DOHH2 (cell line): ENCODE measurements around the gene FRMD4B.

Experiments used
- H3F3A ChIP-seq: fragments of 200-600 bp; sonication (generic), shearing (Covaris generic); 2 replicates; pipeline ENCODE4 v1.6.0; 2016; ENCODE audit warnings: antibody characterized with exemption, mild to moderate bottlenecking; ENCODE audit not compliant: control insufficient read depth, insufficient read depth
- H3K27ac ChIP-seq: fragments of 200-600 bp; sonication (generic); 2 replicates; pipeline ENCODE4 v1.5.1; 2014; ENCODE audit warnings: low read depth, mild to moderate bottlenecking, low read length, moderate library complexity
- H3K27me3 ChIP-seq: fragments of 200-600 bp; sonication (generic); 2 replicates; pipeline ENCODE4 v1.6.1; 2014; ENCODE audit warnings: mild to moderate bottlenecking, low read length, mixed read lengths; ENCODE audit not compliant: control insufficient read depth
- H3K36me3 ChIP-seq: fragments of 200-600 bp; sonication (generic); 2 replicates; pipeline ENCODE4 v1.6.1; 2014; ENCODE audit warnings: mild to moderate bottlenecking, low read length, moderate library complexity, mixed read lengths; ENCODE audit not compliant: control insufficient read depth
- H3K4me1 ChIP-seq: fragments of 200-600 bp; sonication (generic); 2 replicates; pipeline ENCODE4 v1.6.1; 2014; ENCODE audit warnings: mild to moderate bottlenecking, low read length, mixed read lengths; ENCODE audit not compliant: control insufficient read depth
- H3K4me2 ChIP-seq: fragments of 200-600 bp; sonication (generic); 2 replicates; pipeline ENCODE4 v1.6.0; 2014; ENCODE audit warnings: mild to moderate bottlenecking, low read length, moderate library complexity
- H3K4me3 ChIP-seq: fragments of 200-600 bp; sonication (generic); 2 replicates; pipeline ENCODE4 v1.5.1; 2014; ENCODE audit warnings: mild to moderate bottlenecking, low read length, mixed read lengths
- H3K79me2 ChIP-seq: fragments of 200-600 bp; sonication (generic); 2 replicates; pipeline ENCODE4 v1.6.1; 2014; ENCODE audit warnings: mild to moderate bottlenecking, low read length, mixed read lengths; ENCODE audit not compliant: control insufficient read depth
- H3K9me2 ChIP-seq: fragments of 200-600 bp; sonication (generic); replicated peaks from 2 replicates; pipeline ENCODE4 v1.6.1; 2014; ENCODE audit warnings: mild to moderate bottlenecking, low read length, mixed read lengths; ENCODE audit not compliant: control insufficient read depth
- H3K9me3 ChIP-seq: fragments of 200-600 bp; sonication (generic); 2 replicates; pipeline ENCODE4 v1.6.1; 2014; ENCODE audit warnings: antibody characterized with exemption, low read length, mixed read lengths; ENCODE audit not compliant: control insufficient read depth, insufficient read depth
- H4K20me1 ChIP-seq: fragments of 200-600 bp; sonication (generic); 2 replicates; pipeline ENCODE4 v1.6.0; 2014; ENCODE audit warnings: low read depth, mild to moderate bottlenecking, antibody characterized with exemption, low read length, moderate library complexity; ENCODE audit not compliant: control insufficient read depth, insufficient read depth
- EZH2phosphoT487 ChIP-seq: fragments of 200-600 bp; sonication (generic); IDR thresholded peaks from 2 replicates; pipeline ENCODE4 v1.6.1; 2017; ENCODE audit warnings: borderline replicate concordance, mild to moderate bottlenecking, antibody characterized with exemption, low read length, moderate library complexity, mixed read lengths
- TF ChIP-seq, protein P1 (sequence below): fragments of 200-600 bp; sonication (generic); IDR thresholded peaks from one replicate; pipeline ENCODE4 v1.5.1; 2014; ENCODE audit warnings: antibody characterized with exemption, mild to moderate bottlenecking, low read depth, low read length; ENCODE audit not compliant: poor library complexity, severe bottlenecking

The FRMD4B gene

DNA sequence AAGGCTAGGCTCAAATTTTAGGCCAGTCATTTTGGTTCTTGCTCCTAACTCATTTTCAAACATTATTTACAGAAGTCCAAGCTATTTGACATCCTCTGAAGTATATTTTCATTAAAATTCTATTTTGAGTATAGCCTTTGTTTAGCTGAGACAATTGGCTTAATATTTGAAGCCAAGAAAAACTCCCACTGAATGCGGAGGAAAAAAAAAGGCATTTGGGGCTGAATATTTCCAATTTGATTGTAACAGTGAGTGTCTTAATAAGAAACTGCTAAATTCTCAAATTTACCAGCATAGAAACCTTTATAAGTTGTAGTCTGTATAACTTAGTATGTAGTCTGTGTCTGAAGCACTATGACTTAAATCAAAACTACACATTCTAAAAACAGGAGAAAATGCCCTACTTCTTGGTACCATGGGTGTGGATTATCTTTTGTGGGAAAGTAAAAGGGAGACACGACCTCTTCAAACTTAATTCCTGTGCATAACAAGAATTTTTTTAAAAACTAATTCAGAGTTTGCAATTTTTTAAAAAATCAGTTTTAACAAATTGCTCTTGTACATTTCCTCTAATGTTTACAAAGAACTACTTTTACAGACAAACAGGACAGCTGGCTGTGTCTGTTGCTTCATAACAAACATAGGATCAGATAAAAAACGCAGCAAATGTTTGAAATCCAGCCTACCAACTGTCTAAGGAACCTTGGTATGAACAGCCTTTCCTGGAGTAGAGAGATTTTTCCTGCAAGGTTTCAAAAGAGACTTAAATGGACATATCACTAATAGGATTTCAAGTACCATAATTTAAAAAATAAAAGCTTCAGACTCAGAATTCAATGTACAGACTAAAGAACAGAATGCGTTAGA, 210.8 kb downstream of the FRMD4B start:
- no peak overlapping the region for H3K4me3 ChIP-seq
- H3K36me3 ChIP-seq: no peaks in the 10 kb centered on the region
- H3K9me3 ChIP-seq: no peaks in the 10 kb centered on the region
- H3K27ac ChIP-seq: no peak overlapping the region
- no peaks in the 10 kb centered on the region for H3K4me1 ChIP-seq
- H3K9me2 ChIP-seq: no peaks in the 10 kb centered on the region
- TF ChIP-seq EZH2phosphoT487: no peak
- TF ChIP-seq, protein P1, sequence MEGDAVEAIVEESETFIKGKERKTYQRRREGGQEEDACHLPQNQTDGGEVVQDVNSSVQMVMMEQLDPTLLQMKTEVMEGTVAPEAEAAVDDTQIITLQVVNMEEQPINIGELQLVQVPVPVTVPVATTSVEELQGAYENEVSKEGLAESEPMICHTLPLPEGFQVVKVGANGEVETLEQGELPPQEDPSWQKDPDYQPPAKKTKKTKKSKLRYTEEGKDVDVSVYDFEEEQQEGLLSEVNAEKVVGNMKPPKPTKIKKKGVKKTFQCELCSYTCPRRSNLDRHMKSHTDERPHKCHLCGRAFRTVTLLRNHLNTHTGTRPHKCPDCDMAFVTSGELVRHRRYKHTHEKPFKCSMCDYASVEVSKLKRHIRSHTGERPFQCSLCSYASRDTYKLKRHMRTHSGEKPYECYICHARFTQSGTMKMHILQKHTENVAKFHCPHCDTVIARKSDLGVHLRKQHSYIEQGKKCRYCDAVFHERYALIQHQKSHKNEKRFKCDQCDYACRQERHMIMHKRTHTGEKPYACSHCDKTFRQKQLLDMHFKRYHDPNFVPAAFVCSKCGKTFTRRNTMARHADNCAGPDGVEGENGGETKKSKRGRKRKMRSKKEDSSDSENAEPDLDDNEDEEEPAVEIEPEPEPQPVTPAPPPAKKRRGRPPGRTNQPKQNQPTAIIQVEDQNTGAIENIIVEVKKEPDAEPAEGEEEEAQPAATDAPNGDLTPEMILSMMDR: no peak
- no peaks in the 10 kb centered on the region for H4K20me1 ChIP-seq
- no peaks in the 10 kb centered on the region for H3K79me2 ChIP-seq
- H3K27me3 ChIP-seq: no peaks in the 10 kb centered on the region
- H3K4me2 ChIP-seq: no peak overlapping the region
- no peaks in the 10 kb centered on the region for H3F3A ChIP-seq

DNA sequence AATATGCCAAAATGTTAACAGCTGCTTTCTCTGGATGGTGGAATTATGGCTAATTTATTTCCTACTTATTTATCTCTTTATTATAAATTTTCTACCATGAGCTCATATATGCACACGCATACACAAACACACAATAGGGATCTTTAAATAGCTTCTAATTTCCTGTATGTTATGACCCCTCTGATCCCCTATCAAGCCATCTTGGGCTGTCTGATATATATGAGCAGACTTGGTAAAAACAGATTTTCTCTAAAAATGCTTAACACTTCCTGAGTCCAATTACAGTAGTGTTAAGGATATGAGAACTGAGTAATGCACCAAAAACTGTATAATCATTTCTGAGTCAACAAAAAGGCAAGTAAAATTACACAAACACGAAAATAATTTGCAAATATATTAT, 211.4 kb downstream of the FRMD4B start:
- Histone ChIP-seq H3K4me3 (no peak overlapping the region), H3K4me2 (no peak overlapping the region), H3K9me3 (no peaks in the 10 kb centered on the region), H4K20me1 (no peaks in the 10 kb centered on the region), H3K27ac (no peak overlapping the region), H3K36me3 (no peaks in the 10 kb centered on the region), H3K27me3 (0 out of 2 replicates have a peak, but pooled peaks cover 3% of the 10 kb centered on the region), H3K4me1 (no peaks in the 10 kb centered on the region), H3K9me2 (no peaks in the 10 kb centered on the region), H3K79me2 (no peaks in the 10 kb centered on the region), H3F3A (no peaks in the 10 kb centered on the region)
- TF ChIP-seq, protein P1: no peak
- no peak for TF ChIP-seq EZH2phosphoT487

DNA sequence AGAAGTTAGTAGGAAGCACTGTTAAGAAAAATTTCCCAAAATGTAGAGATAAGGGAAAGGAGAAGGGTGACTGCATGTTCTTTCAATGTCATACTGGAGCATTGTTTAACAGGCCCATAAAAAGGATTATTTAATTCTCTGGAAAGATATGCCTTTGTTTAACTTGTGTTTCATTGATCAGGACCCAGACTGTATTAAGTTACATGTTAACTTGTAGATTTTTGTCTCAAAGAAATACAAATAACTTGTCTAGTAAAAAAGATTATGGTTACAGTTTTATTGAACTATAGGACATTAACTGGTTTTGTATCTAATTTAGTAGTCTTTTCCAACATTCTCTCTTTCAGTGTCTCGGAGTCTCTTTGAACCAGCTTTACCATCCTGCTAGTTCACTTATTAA, 213.8 kb downstream of the FRMD4B start:
- Histone ChIP-seq H3K27ac (no peak overlapping the region), H3K4me1 (no peaks in the 10 kb centered on the region), H3K9me3 (no peaks in the 10 kb centered on the region), H3K79me2 (no peaks in the 10 kb centered on the region), H3K9me2 (no peaks in the 10 kb centered on the region), H3F3A (no peaks in the 10 kb centered on the region), H3K4me2 (no peak overlapping the region), H4K20me1 (no peaks in the 10 kb centered on the region), H3K27me3 (0 out of 2 replicates have a peak, but pooled peaks cover 3% of the 10 kb centered on the region), H3K36me3 (no peaks in the 10 kb centered on the region), H3K4me3 (no peak overlapping the region)
- TF ChIP-seq, protein P1: no peak
